Natural killer cell treated with Interleukin-12 subunit alpha and Interleukin-12 subunit beta and Interleukin-15 and Interleukin-18, amount 100 ng/mL, for 72 hours (primary cell): ENCODE data around the gene ELK3. TPM values are rescaled to one million over a fixed set of nuclear protein-coding genes. Genes with fewer than 3 reads are reported as not detected.

Experiments used
- ATAC-seq, 2 donors: fragments of 150-1000 bp; cut with Tn5 transposase in 1 of 2; sonication (Bioruptor Pico), chemical (Tn5 transposase) in 1 of 2; 2 replicates each; pipeline ENCODE4 v1.10.0; 2021
- DNase-seq: peaks from one replicate; pipeline ENCODE4 v3.0.0; 2022; ENCODE audit warnings: low spot score
- H3K27ac Mint-ChIP-seq, 2 donors: 1 replicate in 1 of 2; 2 replicates in 1 of 2; pipeline ENCODE4 v1.8.0; 2022; ENCODE audit warnings: mixed read lengths in 2 of 2, mild to moderate bottlenecking in 1 of 2, moderate library complexity in 1 of 2
- H3K27me3 Mint-ChIP-seq, 2 donors: 1 replicate in 1 of 2; 2 replicates in 1 of 2; pipeline ENCODE4 v1.8.0; 2022; ENCODE audit warnings: mixed read lengths in 2 of 2
- H3K36me3 Mint-ChIP-seq: one replicate; pipeline ENCODE4 v1.8.0; 2022; ENCODE audit warnings: mixed read lengths
- H3K4me1 Mint-ChIP-seq, 2 donors: 1 replicate in 1 of 2; 2 replicates in 1 of 2; pipeline ENCODE4 v1.8.0; 2022; ENCODE audit warnings: low read depth in 2 of 2, mixed read lengths in 2 of 2, mild to moderate bottlenecking in 1 of 2
- H3K4me3 Mint-ChIP-seq: one replicate; pipeline ENCODE4 v1.8.0; 2022; ENCODE audit warnings: mixed read lengths
- H3K9me3 Mint-ChIP-seq: 2 replicates; pipeline ENCODE4 v1.8.0; 2022; ENCODE audit warnings: mixed read lengths
- total RNA-seq, 2 donors: library from RNA; stranded (reverse); gene quantifications; one replicate each; pipeline ENCODE4 v1.2.3, GENCODE V29; 2022

ELK3 gene
- total RNA-seq, 2 donors from 2014 or later, result 16.0 to 21.6 TPM

DNA sequence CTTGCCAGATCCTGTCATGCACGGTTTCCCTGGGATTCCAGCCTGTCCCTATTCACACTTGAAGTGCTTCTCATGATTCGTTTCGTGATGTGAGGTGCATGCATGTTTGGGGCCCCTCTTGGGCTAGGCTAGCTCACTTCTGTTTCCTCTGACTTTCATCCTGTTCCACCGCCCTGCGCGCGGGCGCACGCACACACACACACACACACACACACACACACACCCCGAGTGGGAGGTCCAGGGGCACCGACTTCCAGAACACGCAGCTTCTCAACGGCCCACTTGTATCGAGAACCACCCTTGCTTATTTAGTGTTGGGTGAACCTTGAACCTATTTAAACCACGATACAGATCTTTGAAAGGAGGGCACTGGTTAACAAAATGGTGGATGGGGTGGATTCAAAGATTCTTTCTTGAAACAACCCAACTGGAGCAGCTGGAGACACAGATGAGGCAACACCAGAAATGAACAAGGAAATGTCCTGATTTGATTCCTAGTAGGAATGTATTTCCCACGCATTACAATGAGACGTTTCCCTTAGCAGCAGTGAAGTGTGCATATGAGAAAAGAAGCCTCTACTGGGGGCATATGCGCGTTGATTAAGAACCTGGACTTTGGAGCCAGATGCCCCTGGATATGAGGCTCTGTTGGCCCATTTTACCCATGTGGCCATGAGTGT lies 16.3 kb downstream of the ELK3 start:
- ATAC-seq (no peak), DNase-seq (no peak)
- Mint-ChIP-seq H3K27ac (peak overlapping the region; percentile 25 to 65), H3K4me1 (peaks cover 56 to 73% of the 10 kb centered on the region in 2 donors), H3K9me3 (no peaks in the 10 kb centered on the region), H3K27me3 (no peaks in the 10 kb centered on the region), H3K36me3 (no peaks in the 10 kb centered on the region), H3K4me3 (peak overlapping the region; percentile 38)

DNA sequence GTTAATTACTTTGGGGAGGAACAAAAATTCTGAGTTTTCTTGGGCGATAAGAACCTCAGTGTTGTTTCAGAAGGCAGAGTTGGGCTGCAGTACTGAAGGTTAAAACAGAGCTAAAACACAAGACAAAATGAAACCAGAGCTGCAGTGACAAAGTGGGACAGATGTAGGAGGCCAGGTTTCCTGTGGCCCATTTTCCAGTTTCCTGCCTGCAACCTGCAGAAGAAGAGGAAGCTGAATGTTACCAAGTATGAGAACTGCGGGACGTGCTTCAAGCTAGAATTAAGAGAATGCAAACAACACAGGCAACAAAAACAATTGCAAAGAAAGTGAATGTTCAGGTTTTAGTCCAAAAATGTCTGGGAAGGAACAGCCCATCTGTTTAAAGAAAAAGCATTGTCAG lies 17.8 kb downstream of the ELK3 start:
- Mint-ChIP-seq H3K4me1 (peaks cover 49 to 59% of the 10 kb centered on the region in 2 donors), H3K27ac (peak overlapping the region in 1 of 2 donors; percentile 45), H3K9me3 (no peaks in the 10 kb centered on the region), H3K36me3 (no peaks in the 10 kb centered on the region), H3K27me3 (no peaks in the 10 kb centered on the region), H3K4me3 (peak overlapping the region; percentile 33)
- ATAC-seq (no peak), DNase-seq (no peak)

DNA sequence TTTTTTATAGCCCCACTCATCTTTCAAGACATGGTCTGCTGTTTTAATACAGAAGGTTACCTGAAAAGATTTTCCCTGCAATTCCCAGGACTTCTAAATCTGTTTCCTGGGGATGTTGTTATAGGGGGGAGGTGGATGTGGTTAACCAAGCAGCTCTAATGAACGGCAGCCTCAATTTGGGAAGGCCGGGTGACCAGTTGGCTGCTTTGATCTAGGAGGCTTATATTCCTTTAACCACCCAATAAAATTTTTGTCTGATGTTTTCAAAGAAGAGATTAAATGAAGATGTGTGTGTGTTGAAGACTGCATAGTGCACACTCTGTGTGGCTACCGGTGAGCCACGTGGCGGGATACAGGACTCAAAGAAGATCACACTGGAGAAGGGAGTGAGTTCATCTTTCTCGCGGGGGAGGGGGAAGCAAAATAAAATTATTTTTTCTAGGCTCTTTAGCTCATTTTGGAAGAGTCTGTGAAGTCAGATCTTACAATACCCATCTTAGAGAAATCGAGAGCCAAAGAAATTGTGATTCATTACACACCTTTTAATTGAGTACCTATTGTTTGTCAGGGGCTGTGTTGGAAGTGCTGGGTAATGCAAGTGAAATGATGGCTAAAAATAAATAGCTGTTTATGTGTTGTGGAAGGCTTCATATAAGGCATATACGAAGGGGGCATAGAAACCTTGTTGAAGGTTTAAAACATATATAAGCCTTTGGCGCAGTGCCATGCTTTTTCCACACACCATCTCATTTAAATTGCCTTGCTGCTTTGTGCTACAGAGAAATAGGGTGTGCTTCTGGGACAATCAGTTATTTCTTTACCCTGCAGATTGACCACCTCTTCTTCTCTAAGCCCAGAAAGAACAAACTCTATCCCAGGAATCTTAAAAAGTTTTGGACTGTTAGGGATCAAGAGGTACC lies 18.5 kb downstream of the ELK3 start:
- peaks cover 44 to 51% of the 10 kb centered on the region in 2 donors for H3K4me1 Mint-ChIP-seq
- H3K36me3 Mint-ChIP-seq, result no peaks in the 10 kb centered on the region
- H3K27ac Mint-ChIP-seq, result peak overlapping the region; percentile 6 to 27
- H3K9me3 Mint-ChIP-seq, result no peaks in the 10 kb centered on the region
- H3K27me3 Mint-ChIP-seq, result no peaks in the 10 kb centered on the region
- no peak for DNase-seq
- no peak for ATAC-seq
- peak overlapping the region; percentile 33 for H3K4me3 Mint-ChIP-seq

GRCh38 chr12:96213869-96214268 lies 19.7 kb downstream of the ELK3 start:
- H3K4me1 Mint-ChIP-seq, result peaks cover 40 to 44% of the 10 kb centered on the region in 2 donors
- H3K27ac Mint-ChIP-seq, result no peak overlapping the region
- no peaks in the 10 kb centered on the region for H3K9me3 Mint-ChIP-seq
- no peak overlapping the region for H3K4me3 Mint-ChIP-seq
- DNase-seq (no peak), ATAC-seq (no peak)
- no peaks in the 10 kb centered on the region for H3K36me3 Mint-ChIP-seq
- no peaks in the 10 kb centered on the region for H3K27me3 Mint-ChIP-seq

DNA sequence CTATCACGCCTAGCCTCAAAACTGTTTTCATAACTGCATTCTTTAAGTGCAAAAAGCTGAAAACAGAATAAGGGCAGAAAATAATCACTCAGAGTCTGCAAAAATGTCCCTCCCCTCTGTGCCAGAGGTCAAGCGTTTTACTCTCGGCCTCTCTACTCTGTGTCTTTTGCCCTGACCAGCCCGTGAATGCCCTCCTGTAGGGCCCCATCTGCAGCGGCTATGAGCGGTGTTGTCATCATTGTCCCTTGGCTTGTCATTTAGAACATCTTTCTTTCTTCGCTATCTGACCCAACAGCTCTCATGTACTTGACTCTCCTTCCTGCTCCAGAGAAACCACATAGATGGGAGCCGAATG lies 21.7 kb downstream of the ELK3 start:
- no peaks in the 10 kb centered on the region for H3K36me3 Mint-ChIP-seq
- DNase-seq (no peak), ATAC-seq (no peak)
- no peaks in the 10 kb centered on the region for H3K9me3 Mint-ChIP-seq
- H3K27ac Mint-ChIP-seq, result no peak overlapping the region
- no peaks in the 10 kb centered on the region for H3K27me3 Mint-ChIP-seq
- no peak overlapping the region for H3K4me3 Mint-ChIP-seq
- peaks cover 34 to 43% of the 10 kb centered on the region in 2 donors for H3K4me1 Mint-ChIP-seq

DNA sequence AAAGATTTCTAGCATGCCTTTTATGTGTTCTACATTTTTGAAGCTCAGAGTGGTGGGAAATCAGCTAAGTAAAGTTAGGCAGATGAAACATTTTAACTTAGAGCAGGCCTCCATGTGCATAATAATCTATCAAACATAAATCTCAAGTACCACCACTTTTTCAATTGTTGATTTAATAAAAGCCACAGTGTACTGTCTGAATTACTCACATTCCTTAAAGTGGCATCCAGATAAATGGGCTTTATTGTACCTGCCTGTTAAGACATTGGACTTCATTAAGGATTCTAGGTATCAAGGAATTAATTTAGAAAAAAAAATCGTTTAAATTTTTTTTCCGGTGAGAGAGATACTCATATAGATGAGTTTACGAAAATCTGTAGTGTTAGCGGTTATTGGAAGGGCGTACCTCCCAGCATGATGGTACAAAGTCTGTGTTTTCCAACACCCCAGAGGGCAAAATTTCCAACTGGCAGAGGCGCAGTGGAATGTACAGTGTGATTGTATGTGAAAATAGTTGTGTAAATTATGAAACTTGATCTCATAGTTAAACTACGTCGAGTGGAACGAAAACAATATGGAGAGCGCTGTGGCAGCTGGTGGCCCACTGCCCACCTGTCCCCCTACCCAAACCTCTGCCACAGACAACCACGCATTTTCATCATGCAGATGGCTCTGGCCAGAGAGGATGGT lies 25.0 kb downstream of the ELK3 start:
- peaks cover 19 to 29% of the 10 kb centered on the region in 2 donors for H3K4me1 Mint-ChIP-seq
- H3K36me3 Mint-ChIP-seq, result peaks cover 13% of the 10 kb centered on the region
- no peak overlapping the region for H3K4me3 Mint-ChIP-seq
- no peak for ATAC-seq
- peak; percentile 23 for DNase-seq
- H3K27me3 Mint-ChIP-seq, result no peaks in the 10 kb centered on the region
- H3K27ac Mint-ChIP-seq, result peak overlapping the region in 1 of 2 donors; percentile 21
- no peaks in the 10 kb centered on the region for H3K9me3 Mint-ChIP-seq

DNA sequence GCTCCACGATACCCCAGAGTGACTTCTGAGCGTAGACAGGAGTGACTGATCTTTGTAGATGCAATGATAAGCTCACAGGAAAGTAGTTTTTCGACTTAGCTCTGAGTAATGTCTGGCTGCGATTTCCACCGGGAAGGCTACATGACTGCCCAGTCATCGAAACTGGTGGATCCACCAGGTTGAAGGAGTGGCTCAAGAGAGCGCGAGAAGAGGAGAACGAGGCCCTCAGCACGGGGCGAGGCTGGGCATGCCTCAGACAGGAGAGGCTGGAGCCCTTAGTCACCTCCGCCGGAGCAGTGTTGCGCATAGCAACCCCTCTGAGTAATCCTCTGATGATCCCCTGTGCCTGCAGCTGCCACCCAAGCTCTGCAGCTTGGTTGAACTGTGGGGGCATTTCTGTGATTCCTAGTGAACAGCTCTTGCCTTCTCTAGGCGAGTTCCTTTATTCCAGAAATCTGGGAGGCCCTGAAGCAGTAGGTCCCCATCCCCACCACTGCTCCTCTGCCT lies 25.6 kb downstream of the ELK3 start:
- DNase-seq (no peak), ATAC-seq (no peak)
- no peak overlapping the region for H3K4me3 Mint-ChIP-seq
- H3K36me3 Mint-ChIP-seq, result peaks cover 16% of the 10 kb centered on the region
- peak overlapping the region in 1 of 2 donors; percentile 59 for H3K27ac Mint-ChIP-seq
- peaks cover 18 to 31% of the 10 kb centered on the region in 2 donors for H3K4me1 Mint-ChIP-seq
- no peaks in the 10 kb centered on the region for H3K27me3 Mint-ChIP-seq
- H3K9me3 Mint-ChIP-seq, result no peaks in the 10 kb centered on the region

DNA sequence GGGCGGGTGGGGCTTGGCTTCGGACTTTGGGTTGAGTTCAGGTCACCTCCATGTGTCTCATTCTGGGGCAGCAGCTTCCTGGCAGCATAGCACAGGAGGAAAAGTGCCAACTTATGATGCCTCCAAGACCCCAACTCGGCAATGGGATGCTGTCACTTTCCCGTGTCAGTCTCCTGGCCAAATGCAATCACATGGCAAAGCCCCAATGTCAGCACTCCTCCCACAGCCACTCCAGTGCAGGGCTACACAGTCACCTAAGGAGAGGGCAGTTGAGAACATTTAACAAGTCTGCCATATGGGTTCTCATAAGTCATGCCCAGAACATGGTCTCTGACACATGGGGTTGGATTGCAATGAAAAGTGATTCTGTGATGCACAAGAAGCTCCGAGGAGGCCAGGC lies 26.7 kb downstream of the ELK3 start:
- Mint-ChIP-seq H3K36me3 (peaks cover 16% of the 10 kb centered on the region), H3K4me1 (peaks cover 11 to 27% of the 10 kb centered on the region in 2 donors), H3K27me3 (no peaks in the 10 kb centered on the region), H3K27ac (peak overlapping the region in 1 of 2 donors; percentile 59), H3K4me3 (no peak overlapping the region), H3K9me3 (no peaks in the 10 kb centered on the region)
- no peak for DNase-seq
- ATAC-seq, result no peak

- Mint-ChIP-seq H3K9me3 (no peaks in the 10 kb centered on the region), H3K27me3 (no peaks in the 10 kb centered on the region), H3K27ac (no peak overlapping the region), H3K4me3 (no peak overlapping the region), H3K4me1 (peaks cover 10 to 32% of the 10 kb centered on the region in 2 donors), H3K36me3 (peaks cover 16% of the 10 kb centered on the region)
- DNase-seq (peak; percentile 22), ATAC-seq (no peak)
Measured at GRCh38 chr12:96221391-96221790, 27.2 kb downstream of the ELK3 start.

DNA sequence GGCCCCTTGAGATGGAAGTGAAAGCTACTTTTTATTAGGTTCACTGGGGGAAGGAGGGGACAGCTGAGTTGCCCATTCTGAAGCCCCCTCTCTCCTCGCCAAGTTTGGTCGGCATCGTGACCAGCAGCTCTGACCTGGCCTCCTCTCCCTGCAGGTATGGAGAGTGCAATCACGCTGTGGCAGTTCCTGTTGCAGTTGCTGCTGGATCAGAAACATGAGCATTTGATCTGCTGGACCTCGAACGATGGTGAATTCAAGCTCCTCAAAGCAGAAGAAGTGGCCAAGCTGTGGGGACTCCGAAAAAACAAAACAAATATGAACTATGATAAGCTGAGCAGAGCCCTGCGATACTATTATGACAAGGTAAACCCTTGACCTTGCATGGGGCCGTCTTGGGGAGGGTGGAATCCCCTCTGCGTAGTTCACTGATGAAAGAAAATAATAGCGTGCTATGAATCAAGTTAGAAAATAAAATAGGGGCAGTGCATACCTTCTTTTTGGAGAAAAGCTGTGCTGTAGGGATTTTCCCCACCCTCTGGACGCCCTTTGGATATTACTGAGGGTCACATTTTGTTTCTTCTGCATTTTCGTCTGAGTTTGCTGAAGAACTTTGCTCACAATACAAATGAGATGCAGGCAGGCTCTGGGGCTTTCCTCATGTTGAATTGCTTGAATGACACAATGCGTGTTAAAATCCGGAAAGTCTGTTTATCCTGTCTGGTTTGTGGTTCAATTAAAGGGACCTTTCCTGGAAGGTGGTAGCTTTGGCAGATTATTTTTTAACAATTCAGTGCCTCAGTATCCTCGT lies 29.4 kb downstream of the ELK3 start:
- DNase-seq (no peak), ATAC-seq (peak in 1 of 2 donors; percentile 43)
- Mint-ChIP-seq H3K4me3 (peak overlapping the region; percentile 72), H3K27me3 (no peaks in the 10 kb centered on the region), H3K27ac (peak overlapping the region in 1 of 2 donors; percentile 24), H3K4me1 (peaks cover 21 to 49% of the 10 kb centered on the region in 2 donors), H3K36me3 (peaks cover 16% of the 10 kb centered on the region), H3K9me3 (no peaks in the 10 kb centered on the region)

- DNase-seq (no peak), ATAC-seq (no peak)
- Mint-ChIP-seq H3K27me3 (no peaks in the 10 kb centered on the region), H3K9me3 (no peaks in the 10 kb centered on the region), H3K36me3 (peaks cover 16% of the 10 kb centered on the region), H3K4me1 (peaks cover 22 to 49% of the 10 kb centered on the region in 2 donors), H3K27ac (peak overlapping the region in 1 of 2 donors; percentile 24), H3K4me3 (peak overlapping the region; percentile 72)
Measured at GRCh38 chr12:96224219-96224615, 30.0 kb downstream of the ELK3 start.

DNA sequence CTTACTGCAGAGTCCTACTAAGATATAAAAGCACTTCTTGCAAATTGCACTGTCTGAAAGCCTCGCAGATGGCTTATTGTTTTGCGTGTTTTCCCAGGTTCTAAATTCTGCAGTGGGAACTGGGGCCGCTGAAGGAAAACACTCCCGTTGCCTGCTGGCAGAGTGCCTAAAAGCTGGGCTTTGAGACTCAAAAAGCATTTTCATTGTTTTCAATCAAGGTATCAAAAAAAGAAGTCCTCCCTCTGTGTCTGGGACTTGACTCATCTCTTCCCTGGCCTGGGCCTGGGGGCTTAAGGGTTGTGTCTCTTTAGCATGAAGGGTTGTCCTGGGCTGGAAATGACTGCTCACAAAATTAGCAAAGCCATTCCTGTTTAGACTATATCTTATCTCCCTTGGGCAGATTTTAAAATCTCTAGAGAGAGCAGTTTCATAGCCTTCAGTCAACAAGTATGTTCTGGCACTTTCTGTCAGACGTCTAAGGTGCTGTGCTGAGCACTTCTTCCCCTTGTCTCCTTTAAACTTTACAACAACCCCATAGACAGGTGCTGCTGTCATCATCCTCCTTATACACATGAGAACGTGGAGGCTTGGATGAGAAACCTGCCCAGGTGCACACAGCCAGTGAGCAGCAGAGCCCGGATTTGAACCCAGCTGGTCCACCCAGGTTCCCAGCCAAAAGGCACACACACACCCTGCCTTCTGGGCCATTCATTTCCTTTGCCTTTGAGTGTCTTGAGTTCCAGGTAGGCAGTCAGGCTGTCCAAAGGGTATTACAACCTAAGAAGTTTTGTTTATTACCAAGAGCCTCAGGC lies 31.1 kb downstream of the ELK3 start:
- ATAC-seq (no peak), DNase-seq (no peak)
- Mint-ChIP-seq H3K9me3 (no peaks in the 10 kb centered on the region), H3K36me3 (peaks cover 16% of the 10 kb centered on the region), H3K4me1 (peaks cover 19 to 40% of the 10 kb centered on the region in 2 donors), H3K27me3 (no peaks in the 10 kb centered on the region), H3K4me3 (no peak overlapping the region), H3K27ac (no peak overlapping the region)
